K562 (cell line): Measurements from ENCODE around the gene LHB. TPM values are rescaled to one million over a fixed set of nuclear protein-coding genes. Genes with fewer than 3 reads are reported as not detected.
"Not testable (repeated sequence)": the region's sequence is repeated elsewhere in the genome, so short reads cannot be mapped to it uniquely, and the experiment has no call there.

ENCODE experiments used
- CC2D1A ChIP-seq: fragments of 450-650 bp; IDR thresholded peaks from 2 replicates; pipeline ENCODE4 v1.6.1; 2017; ENCODE audit warnings: mild to moderate bottlenecking
- CSDE1 ChIP-seq, 2 experiments: fragments of 450-650 bp; IDR thresholded peaks; 2 replicates each; pipeline ENCODE4 v1.6.1; 2016; ENCODE audit warnings: mild to moderate bottlenecking in 1 of 2
- CTBP1 ChIP-seq: fragments of 450-650 bp; IDR thresholded peaks from 2 replicates; pipeline ENCODE4 v1.6.1; 2016; ENCODE audit warnings: borderline replicate concordance
- HDAC2 ChIP-seq: fragments of 450-650 bp; IDR thresholded peaks from 2 replicates; pipeline ENCODE4 v1.6.1; 2016; ENCODE audit warnings: mild to moderate bottlenecking
- JUN ChIP-seq, 2 experiments: sonication (generic) in 1 of 2; formaldehyde crosslinking in 1 of 2; IDR thresholded peaks; 2 replicates each; pipeline versions ENCODE4 v1.6.1 to v1.8.0; 2012 to 2022; ENCODE audit warnings: borderline replicate concordance in 2 of 2, mild to moderate bottlenecking in 2 of 2, improper control_type of control experiment in 1 of 2, low read depth in 1 of 2, low read length in 1 of 2, missing genetic modification reagents in 1 of 2
- NFIC ChIP-seq: fragments of 450-650 bp; IDR thresholded peaks from 2 replicates; pipeline ENCODE4 v1.6.1; 2017; ENCODE audit warnings: mild to moderate bottlenecking, inconsistent platforms
- RFX5 ChIP-seq: IDR thresholded peaks from 2 replicates; pipeline ENCODE4 v1.6.1; 2011; ENCODE audit warnings: low read depth, mild to moderate bottlenecking, improper control_type of control experiment, low read length
- RREB1 ChIP-seq: fragments of 250-450 bp; sonication (Bioruptor Pico); IDR thresholded peaks from 2 replicates; pipeline ENCODE4 v1.4.0; 2020
- SP1 ChIP-seq: sonication (generic); formaldehyde crosslinking; IDR thresholded peaks from 2 replicates; pipeline ENCODE4 v1.8.1; 2022; ENCODE audit warnings: mild to moderate bottlenecking, missing genetic modification reagents
- SPI1 ChIP-seq: IDR thresholded peaks from 2 replicates; pipeline ENCODE4 v1.6.1; 2011; ENCODE audit warnings: low read depth, low read length, control low read depth, borderline replicate concordance
- TARDBP ChIP-seq: fragments of 450-650 bp; IDR thresholded peaks from 2 replicates; pipeline ENCODE4 v1.6.1; 2016
- YY1 ChIP-seq, 3 experiments: IDR thresholded peaks; 2 replicates each; pipeline ENCODE4 v1.6.1; 2011; ENCODE audit warnings: low read length in 2 of 3, mild to moderate bottlenecking in 2 of 3, moderate library complexity in 2 of 3, borderline replicate concordance in 1 of 3, control low read depth in 1 of 3, low read depth in 1 of 3; ENCODE audit not compliant: insufficient read depth in 3 of 3, insufficient replicate concordance in 2 of 3, control insufficient read depth in 1 of 3, insufficient read length in 1 of 3; ENCODE audit errors: extremely low read depth in 1 of 3
- polyA plus RNA-seq, 8 experiments: library from polyadenylated mRNA; depleted of rRNA in 4 of 8; stranded (reverse) in 5 of 8; unstranded in 3 of 8; fragments of >200 nt; fragmentation: Nextera tagmentation in 2 of 8; fragmentation: Illumina TruSeq in 1 of 8; extraction: Ambion mirVana in 2 of 8; extraction: Trizol in 1 of 8; gene quantifications; 2 replicates each; pipeline versions ENCODE4 v1.2.1 to v1.2.3, GENCODE V29; 2011 to 2014; ENCODE audit warnings: inconsistent platforms in 1 of 8, missing spikeins in 1 of 8
- total RNA-seq, 7 experiments: library from RNA; depleted of rRNA in 6 of 7; stranded (reverse); fragments of >200 nt in 6 of 7; fragmentation: Illumina TruSeq in 2 of 7; extraction: Trizol in 2 of 7; gene quantifications; 2 replicates each; pipeline versions ENCODE4 v1.2.1 to v1.2.3, GENCODE V29; 2011 to 2021; ENCODE audit warnings: low replicate concordance in 1 of 7
- TF ChIP-seq, protein P1 (sequence below), 3 experiments: IDR thresholded peaks in 2 of 3; conservative IDR thresholded peaks in 1 of 3; 2 replicates each; pipeline ENCODE4 v1.5.1; 2011 to 2012; ENCODE audit warnings: low read length in 3 of 3, mild to moderate bottlenecking in 3 of 3, control low read depth in 2 of 3, improper control_type of control experiment in 1 of 3, inconsistent platforms in 1 of 3, low read depth in 1 of 3, mixed read lengths in 1 of 3, moderate library complexity in 1 of 3; ENCODE audit not compliant: insufficient read depth in 2 of 3

LHB gene
- total and polyA plus RNA-seq, 9 of the 15 experiments (the other 6 are each of a cell fraction or from before 2014, with no cell fraction given) = 0.54 TPM; not detected in 8

DNA sequence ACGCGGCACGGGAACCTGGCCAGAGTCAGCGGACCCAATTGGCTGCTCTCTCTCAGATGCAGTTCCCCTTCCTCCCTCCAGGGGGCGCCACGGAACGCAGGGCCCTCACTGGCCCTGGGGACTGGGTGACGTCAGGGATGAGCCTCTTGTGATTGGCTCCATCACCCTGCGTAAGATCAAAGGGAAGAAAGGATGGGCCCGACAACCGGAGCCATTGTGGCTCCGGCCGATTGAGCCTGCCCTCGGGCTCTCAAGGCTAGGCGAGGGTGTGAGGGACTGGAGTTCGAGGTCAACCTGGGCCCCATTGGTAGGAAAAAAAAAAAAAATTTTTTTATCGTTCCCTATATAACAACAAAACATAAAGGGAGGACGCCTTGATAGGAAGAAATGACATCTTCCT, 19.9 kb upstream of the LHB start, which contains the start of gene CGB1 (continued):
- TF ChIP-seq RREB1 (peak; percentile 99), SP1 (0 out of 2 replicates have a peak, but pooled peaks have one; percentile 43), YY1 (IDR thresholded peaks at IDR 0.05; ENCODE audit: borderline replicate concordance in 1 of 3, control insufficient read depth in 1 of 3, extremely low read depth in 1 of 3, insufficient read depth in 3 of 3, insufficient read length in 1 of 3, insufficient replicate concordance in 2 of 3, low read depth in 1 of 3, low read length in 2 of 3) (peak in 1 of 3 experiments; percentile 26), HDAC2 (peak; percentile 89), TARDBP (0 out of 2 replicates have a peak, but pooled peaks have one; percentile 27), CSDE1 (IDR thresholded peaks at IDR 0.05) (peak in 1 of 2 experiments; percentile 53; a peak in 1 of 4 replicates), SPI1 (0 out of 2 replicates have a peak, but pooled peaks have one; percentile 22), CTBP1 (peak; percentile 96), RFX5 (peak; percentile 47; the same call in 1 of the 2 replicates), JUN (IDR thresholded peaks at IDR 0.05; ENCODE audit: borderline replicate concordance, low read depth, low read length) (peak; percentile 8; the same call in 1 of the 2 replicates), NFIC (0 out of 2 replicates have a peak, but pooled peaks have one; percentile 18), CC2D1A (peak; percentile 30; the same call in 1 of the 2 replicates)
- TF ChIP-seq, protein P1, sequence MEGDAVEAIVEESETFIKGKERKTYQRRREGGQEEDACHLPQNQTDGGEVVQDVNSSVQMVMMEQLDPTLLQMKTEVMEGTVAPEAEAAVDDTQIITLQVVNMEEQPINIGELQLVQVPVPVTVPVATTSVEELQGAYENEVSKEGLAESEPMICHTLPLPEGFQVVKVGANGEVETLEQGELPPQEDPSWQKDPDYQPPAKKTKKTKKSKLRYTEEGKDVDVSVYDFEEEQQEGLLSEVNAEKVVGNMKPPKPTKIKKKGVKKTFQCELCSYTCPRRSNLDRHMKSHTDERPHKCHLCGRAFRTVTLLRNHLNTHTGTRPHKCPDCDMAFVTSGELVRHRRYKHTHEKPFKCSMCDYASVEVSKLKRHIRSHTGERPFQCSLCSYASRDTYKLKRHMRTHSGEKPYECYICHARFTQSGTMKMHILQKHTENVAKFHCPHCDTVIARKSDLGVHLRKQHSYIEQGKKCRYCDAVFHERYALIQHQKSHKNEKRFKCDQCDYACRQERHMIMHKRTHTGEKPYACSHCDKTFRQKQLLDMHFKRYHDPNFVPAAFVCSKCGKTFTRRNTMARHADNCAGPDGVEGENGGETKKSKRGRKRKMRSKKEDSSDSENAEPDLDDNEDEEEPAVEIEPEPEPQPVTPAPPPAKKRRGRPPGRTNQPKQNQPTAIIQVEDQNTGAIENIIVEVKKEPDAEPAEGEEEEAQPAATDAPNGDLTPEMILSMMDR (IDR thresholded peaks at IDR 0.05 in 2 of 3, conservative IDR thresholded peaks at IDR 0.05 in 1 of 3; ENCODE audit: insufficient read depth in 2 of 3, low read depth in 1 of 3, low read length in 3 of 3) = peak; percentile 72 to 93 (median 89)
- not testable (repeated sequence) for TF ChIP-seq JUN (CRISPR knock-in tag; IDR thresholded peaks at IDR 0.05; ENCODE audit: borderline replicate concordance)
